ENCODE results near the gene ZNF219.

Gene ZNF219

DNA sequence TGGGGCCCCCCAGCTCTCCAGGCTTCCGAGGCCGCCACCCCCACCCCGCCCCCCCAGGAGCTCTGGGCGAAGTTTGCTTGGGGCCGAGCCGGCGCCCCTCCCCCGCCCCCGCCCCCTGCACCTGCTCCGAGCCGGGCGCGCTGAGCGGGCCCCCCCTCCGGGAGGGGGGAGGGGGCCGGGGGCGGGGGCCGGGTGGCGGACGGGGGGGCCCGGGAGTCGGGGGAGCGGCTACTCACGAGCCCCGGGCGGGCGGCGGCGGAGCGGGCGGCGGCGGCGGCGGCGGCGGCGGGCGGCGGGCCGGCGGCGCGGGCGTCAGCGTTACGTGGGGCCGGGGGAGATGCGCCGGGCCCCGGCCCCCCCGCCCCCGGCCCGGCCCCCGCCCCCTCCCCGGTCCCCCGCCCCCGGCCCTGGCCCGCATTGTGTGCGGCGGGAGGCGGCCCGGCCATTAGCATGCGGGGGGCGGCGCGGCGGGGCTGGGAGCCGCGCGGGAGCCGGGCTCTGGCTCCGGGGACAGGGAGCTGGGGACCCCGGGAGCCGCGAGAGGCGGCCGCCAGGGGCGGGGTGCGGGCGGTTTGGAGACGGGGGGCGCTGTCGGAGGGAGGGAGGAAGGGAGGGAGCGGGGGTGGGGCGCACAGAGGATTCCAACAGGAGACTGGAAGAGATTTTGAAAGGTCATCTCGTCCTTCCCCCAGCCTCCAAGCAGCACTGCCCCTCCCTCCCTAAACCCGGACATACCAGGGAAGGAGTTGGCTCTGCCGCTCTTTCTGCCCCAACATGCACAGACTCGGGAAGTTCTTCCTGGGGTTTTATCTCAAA, at the start of gene ZNF219:
TSS of gene ZNF219 (minus strand) at position 580 of the 816 bp plus-strand sequence. CDS start 5,064 bp downstream, outside the sequence.
- peak; percentile 69 for DNase-seq

DNA sequence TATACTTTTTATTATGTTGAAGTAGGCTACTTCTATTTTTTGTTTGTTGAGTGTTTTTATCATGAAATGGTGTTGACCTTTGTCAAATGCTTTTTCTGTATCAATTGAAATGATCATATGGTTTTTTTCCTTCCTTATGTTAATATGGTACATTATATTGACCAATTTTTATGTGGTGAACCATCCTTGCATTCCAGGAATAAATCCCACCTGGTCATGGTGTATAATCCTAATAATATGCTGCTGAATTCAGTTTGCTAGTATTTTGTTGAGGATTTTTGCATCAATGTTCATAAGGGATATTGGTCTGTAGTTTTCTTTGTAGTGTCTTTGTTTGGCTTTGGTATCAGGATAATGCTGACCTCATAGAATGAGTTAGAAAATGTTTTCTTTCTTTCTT, 47.0 kb upstream of the ZNF219 start:
- DNase-seq, result no peak

GRCh38 chr14:21142357-21142756, 43.9 kb upstream of the ZNF219 start:
- no peak for DNase-seq

DNA sequence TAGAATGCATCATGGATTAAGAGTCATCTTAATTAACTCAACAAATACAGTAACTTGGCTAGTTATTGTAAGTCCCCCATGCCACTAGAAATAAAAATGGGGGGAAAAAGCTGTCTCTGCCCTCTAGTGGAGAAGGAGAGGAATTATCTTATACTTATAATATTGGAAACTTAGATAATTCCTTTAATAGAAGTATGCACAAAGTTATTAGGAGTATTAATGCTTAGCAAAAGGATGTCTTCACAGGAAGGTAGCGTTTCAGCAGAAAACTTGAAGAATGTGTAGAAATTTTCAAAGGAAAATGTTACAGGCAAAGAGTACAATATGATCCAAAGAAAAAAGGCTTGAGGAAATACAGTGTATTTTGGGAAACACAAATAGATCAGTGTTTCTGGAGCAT, 37.6 kb upstream of the ZNF219 start:
- no peak for DNase-seq

DNA sequence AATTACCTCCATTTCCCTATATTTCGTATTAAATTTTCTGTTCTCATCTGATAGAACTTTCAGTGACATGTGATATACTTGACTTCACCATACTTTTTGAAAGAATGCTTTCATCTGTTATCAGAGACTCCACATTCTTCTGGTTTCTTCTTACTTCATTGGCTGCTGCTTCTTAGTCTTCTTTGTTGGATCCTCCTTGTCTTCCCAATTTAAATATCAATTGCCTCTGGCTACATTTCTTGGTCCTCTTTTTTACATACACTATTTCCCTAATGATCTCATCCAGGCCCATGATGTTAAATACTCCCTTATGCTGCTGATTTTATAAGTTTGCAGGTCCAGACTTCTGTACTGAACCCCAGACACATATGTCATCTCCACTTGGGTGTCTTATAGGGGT, 35.4 kb upstream of the ZNF219 start:
- DNase-seq, result no peak

DNA sequence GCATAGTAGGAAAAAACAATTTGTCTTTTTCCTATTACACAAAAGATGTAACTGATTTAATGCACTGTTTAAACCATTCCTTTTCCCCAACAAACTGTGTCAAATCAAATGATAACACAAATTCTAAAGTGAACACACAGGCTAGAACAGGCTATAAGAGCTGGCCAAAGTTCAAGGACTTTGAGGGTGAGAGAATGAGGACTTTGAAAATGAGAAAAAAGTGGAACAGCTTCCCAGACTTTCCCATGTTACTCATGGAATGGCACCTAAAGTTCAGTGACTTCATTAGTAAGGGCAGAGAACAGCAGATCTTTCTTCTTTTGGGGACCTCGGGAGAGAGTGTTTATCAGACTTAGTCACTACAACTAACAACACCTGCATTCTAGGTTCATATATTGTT, 25.0 kb upstream of the ZNF219 start:
- no peak for DNase-seq

GRCh38 chr14:21121122-21121521, 22.7 kb upstream of the ZNF219 start:
- no peak for DNase-seq

DNA sequence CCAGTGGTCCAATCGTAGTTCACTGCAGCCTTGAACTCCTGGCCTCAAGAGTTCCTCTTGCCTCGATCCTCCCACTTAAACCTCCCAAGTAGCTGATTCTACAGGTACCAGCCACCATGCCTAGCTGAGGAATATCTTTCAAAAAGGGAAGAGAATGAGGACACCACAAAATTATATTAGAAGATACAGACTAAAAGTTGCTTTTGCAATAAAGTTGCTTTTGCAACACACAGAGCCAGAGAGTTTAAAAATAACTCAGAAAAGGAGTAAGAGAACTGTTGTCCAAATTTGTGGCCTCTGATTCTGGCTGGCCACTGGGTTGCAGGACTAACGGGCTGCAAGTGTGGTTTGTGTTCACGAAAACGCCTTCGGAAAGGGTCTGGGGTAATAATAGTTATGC, 22.2 kb upstream of the ZNF219 start:
- DNase-seq, result no peak

GRCh38 chr14:21118933-21119332, 20.5 kb upstream of the ZNF219 start:
- DNase-seq, result no peak

GRCh38 chr14:21113369-21113768, 14.9 kb upstream of the ZNF219 start:
- no peak for DNase-seq

GRCh38 chr14:21112255-21112654, 13.8 kb upstream of the ZNF219 start:
- no peak for DNase-seq

DNA sequence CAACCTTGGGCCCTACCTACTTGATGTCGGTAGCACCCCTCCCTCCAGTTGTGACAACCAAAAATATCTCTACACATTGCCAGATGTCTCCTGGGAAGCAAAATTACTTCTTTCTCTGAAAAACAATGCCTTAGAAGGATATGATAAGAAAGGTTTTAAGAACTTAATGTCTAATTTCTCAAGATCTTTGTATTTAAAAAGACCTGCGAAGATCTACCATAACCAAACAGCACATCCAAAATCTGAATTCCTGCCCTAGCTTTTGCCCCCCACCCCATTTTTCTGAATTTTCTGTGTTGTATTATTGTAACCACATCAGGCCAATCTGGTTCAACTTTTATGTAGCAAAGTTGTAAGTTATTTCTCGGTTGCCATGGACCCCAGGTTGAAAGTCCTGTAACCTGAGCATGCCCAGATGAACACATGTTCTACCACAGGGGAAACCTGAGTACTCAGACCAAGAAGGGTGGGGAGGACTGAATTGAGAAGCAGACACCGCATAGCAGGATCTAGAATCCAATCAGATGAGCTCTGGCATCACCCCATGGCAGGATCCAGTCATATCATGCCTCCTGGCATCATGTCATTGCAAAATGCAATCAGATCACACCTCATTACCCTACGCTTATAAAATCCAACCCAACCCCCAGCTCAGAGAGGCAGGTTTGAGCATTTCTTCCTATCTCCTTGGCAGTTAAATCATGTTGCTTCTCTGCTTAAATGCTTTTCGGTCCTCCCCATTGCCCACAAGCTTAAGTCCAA, 11.1 kb upstream of the ZNF219 start:
- no peak for DNase-seq

DNA sequence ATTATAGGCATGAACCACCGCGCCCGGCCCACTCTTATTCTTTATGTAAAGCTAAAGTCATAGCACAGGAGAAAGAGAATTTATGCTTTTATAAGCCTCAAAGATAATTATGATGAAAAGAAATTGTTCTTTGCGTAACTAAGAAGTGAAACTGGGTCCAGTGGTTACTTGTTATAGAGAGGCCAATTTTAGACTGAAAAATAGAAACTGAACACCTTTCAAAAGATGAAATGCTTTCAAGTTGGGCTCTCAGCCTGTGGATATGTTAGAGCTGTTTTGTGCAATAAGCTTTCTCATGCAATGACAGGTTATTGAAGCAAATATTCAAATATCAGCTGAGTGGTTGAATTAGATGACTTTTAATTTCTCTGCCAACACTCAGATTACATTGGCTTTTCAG, 10.3 kb upstream of the ZNF219 start:
- DNase-seq, result no peak

DNA sequence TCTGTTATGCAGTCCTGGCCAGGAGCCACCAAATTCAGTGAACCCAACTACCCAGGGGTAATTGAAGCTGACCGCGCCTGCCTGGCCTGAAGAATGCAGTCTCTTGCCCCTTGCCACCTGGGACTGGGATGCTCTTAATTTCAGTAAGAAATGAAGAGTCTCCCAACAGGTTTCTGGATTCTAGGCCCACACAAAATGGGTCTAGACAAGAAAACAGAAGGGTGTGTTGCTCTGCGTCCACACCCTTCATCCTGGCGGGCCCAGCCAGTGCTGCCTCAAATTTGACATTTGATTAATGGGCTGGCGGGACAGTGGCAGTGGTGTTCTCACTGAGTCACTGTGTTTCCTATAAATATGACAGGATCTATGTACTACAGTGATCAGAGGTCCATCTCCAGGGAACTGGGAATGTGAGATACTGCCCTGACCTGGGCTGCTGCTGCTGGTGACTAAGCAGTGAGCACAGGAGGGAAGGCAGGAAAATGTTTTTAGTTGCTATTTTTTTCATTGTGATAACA, 8.9 kb upstream of the ZNF219 start:
- DNase-seq, result no peak

DNA sequence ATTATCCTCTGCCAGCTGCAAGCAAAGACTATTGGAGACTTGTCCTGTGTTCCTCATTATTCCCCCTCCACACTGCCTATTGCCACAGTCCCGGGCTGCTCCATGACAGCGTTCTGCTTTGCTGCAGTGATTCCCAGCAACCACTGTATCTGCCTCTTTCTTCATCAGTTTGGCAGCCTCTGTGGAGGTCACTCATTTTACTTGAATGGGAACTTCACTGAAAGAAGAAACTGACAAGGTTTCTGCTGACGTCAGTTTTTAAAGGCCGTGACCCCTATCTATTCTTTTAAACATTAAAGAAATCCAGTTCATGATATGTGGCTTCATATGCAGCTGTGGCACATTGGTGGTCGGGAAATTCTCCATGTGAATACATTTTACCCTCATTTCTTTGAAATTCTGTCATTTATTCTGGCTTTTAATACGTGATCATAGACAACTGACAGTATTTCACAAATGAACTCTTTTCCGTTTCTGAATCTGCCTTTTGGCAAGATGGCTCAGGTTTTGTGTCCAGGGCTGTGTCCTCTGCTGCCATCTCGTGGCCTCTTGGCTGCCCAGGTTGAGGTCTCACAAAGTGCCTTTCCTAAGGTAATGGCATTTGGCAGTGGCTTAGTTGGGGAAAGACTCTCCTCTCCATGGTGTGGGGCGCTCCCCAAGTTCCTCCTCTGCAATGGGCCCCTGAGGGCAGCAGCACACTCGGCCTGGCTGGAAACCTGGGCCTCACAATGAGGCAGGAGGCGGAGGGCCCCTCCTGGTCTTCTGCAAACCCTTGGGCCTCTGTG, 8.2 kb upstream of the ZNF219 start:
- peak; percentile 82 for DNase-seq

- DNase-seq, result no peak
Measured at GRCh38 chr14:21106176-21106497, 7.7 kb upstream of the ZNF219 start.

- no peak for DNase-seq
Measured at GRCh38 chr14:21105095-21105494, 6.6 kb upstream of the ZNF219 start.

- DNase-seq, result peak; percentile 86
Measured at GRCh38 chr14:21104448-21105060, 6.1 kb upstream of the ZNF219 start.

- DNase-seq, result peak; percentile 97
Measured at GRCh38 chr14:21103710-21104447, 5.4 kb upstream of the ZNF219 start.

DNA sequence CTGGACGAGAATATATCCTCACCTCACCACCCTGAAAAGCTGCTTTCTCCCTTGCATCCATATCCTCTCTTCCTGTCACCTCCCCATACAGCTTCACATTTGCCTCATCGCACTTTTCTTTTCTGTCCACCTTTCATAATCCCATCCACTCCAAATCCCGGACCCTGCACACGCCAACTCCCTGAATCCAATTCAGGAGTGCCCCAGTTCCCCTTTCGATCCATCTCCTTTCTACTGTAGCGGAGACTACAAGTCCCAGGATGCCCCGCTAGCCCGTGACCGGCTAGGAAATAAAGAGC, 4.9 kb upstream of the ZNF219 start:
- no peak for DNase-seq

GRCh38 chr14:21102521-21103410, 4.3 kb upstream of the ZNF219 start:
- peak; percentile 21 for DNase-seq

Measured in NCI-H345 (cell line).